ENCODE results near the gene WWOX.

- TF ChIP-seq MYC (IDR thresholded peaks at IDR 0.05; ENCODE audit: low read depth, low read length): no peak
- TF ChIP-seq POLR2A (IDR thresholded peaks at IDR 0.05; ENCODE audit: low read depth, low read length): no peak
- no peak for TF ChIP-seq POLR2AphosphoS5 (IDR thresholded peaks at IDR 0.05; ENCODE audit: insufficient read depth, low read depth, low read length)
- TF ChIP-seq MAX (IDR thresholded peaks at IDR 0.05; ENCODE audit: insufficient read depth, insufficient read length): no peak
- TF ChIP-seq CTCF (IDR thresholded peaks at IDR 0.05; ENCODE audit: extremely low read depth in 1 of 2, insufficient read depth in 1 of 2, low read depth in 1 of 2, low read length in 2 of 2): no peak
- no peak for TF ChIP-seq FOS (IDR thresholded peaks at IDR 0.05; ENCODE audit: borderline replicate concordance, insufficient read depth, low read length)
- no peak for TF ChIP-seq JUN (IDR thresholded peaks at IDR 0.05; ENCODE audit: borderline replicate concordance, insufficient read depth, insufficient read length, low read depth)
- no peak for TF ChIP-seq EZH2 (IDR thresholded peaks at IDR 0.05; ENCODE audit: borderline replicate concordance, low read depth, low read length, severe bottlenecking)
- TF ChIP-seq GATA2 (IDR thresholded peaks at IDR 0.05; ENCODE audit: insufficient read depth, insufficient read length, low read depth, low read length): no peak
Measured at GRCh38 chr16:79069633-79070032, 970.2 kb downstream of the WWOX start.
